HEK293 (cell line): ENCODE results near the gene KIAA0825.

Experiments used
- CTCF ChIA-PET: fragments of 350-600 bp; formaldehyde crosslinking; extraction: SDS; loops from one replicate; lab custom pipeline; 2021; ENCODE audit warnings: antibody characterized with exemption; lab: Yijun Ruan, JAX
- POLR2A ChIA-PET: fragments of 300-600 bp; formaldehyde crosslinking; extraction: SDS; loops from one replicate; lab custom pipeline; 2020; ENCODE audit warnings: antibody characterized with exemption, inconsistent platforms; lab: Yijun Ruan, JAX
- H3K27ac ChIP-seq: fragments of 200-500 bp; sonication (Bioruptor generic); 2 replicates; pipeline ENCODE4 v1.5.1; 2014; ENCODE audit warnings: low read depth, low read length, control low read depth, inconsistent platforms; ENCODE audit errors: extremely low read depth
- H3K36me3 ChIP-seq, 2 experiments: fragments of 200-500 bp in 1 of 2; sonication (Bioruptor generic) in 1 of 2; 1 replicate in 1 of 2; 2 replicates in 1 of 2; pipeline ENCODE4 v1.5.1; 2014 to 2017; ENCODE audit warnings: inconsistent platforms in 2 of 2, low read length in 2 of 2; ENCODE audit not compliant: control insufficient read depth in 2 of 2, insufficient read depth in 1 of 2
- H3K4me1 ChIP-seq: fragments of 200-500 bp; sonication (Bioruptor generic); 2 replicates; pipeline ENCODE4 v1.5.1; 2014; ENCODE audit warnings: mild to moderate bottlenecking, low read length, inconsistent platforms; ENCODE audit not compliant: control insufficient read depth, insufficient read depth
- H3K4me3 ChIP-seq: 2 replicates; pipeline ENCODE4 v1.5.1; 2011; ENCODE audit warnings: low read depth, mild to moderate bottlenecking, control low read depth, low read length, moderate library complexity
- H3K9me3 ChIP-seq: fragments of 200-500 bp; sonication (Bioruptor generic); 2 replicates; pipeline ENCODE4 v1.5.1; 2014; ENCODE audit warnings: low read depth, low read length, inconsistent platforms; ENCODE audit not compliant: control insufficient read depth, insufficient read depth
- MYNN ChIP-seq: fragments of 450-650 bp; formaldehyde crosslinking; IDR thresholded peaks from 2 replicates; pipeline ENCODE4 v1.5.1; 2016; ENCODE audit warnings: missing biosample characterization, missing genetic modification characterization, borderline replicate concordance
- PRDM1 ChIP-seq: fragments of 450-650 bp; formaldehyde crosslinking; IDR thresholded peaks from 2 replicates; pipeline ENCODE4; 2016; ENCODE audit warnings: missing biosample characterization, missing genetic modification characterization
- RBAK ChIP-seq: fragments of 450-650 bp; formaldehyde crosslinking; IDR thresholded peaks from 2 replicates; pipeline ENCODE4 v1.5.1; 2016; ENCODE audit warnings: missing biosample characterization, missing genetic modification characterization
- REPIN1 ChIP-seq: fragments of 450-650 bp; formaldehyde crosslinking; IDR thresholded peaks from 2 replicates; pipeline ENCODE4 v1.5.1; 2017; ENCODE audit warnings: missing biosample characterization, missing genetic modification characterization, low read depth
- SP3 ChIP-seq: fragments of 450-650 bp; formaldehyde crosslinking; IDR thresholded peaks from 2 replicates; pipeline ENCODE4 v1.5.1; 2016; ENCODE audit warnings: missing biosample characterization, missing genetic modification characterization
- TCF7L2 ChIP-seq: IDR thresholded peaks from 2 replicates; pipeline ENCODE4 v1.6.1; 2011; ENCODE audit warnings: low read depth, mild to moderate bottlenecking, inconsistent platforms, low read length, moderate library complexity, borderline replicate concordance
- YY1 ChIP-seq: fragments of 450-650 bp; formaldehyde crosslinking; IDR thresholded peaks from 2 replicates; pipeline ENCODE4 v1.5.1; 2018; ENCODE audit warnings: missing biosample characterization, missing genetic modification characterization
- ZBTB20 ChIP-seq: fragments of 450-650 bp; formaldehyde crosslinking; IDR thresholded peaks from 2 replicates; pipeline ENCODE4 v1.5.1; 2016; ENCODE audit warnings: missing biosample characterization, missing genetic modification characterization
- ZBTB48 ChIP-seq: fragments of 450-650 bp; formaldehyde crosslinking; IDR thresholded peaks from 2 replicates; pipeline ENCODE4 v1.5.1; 2016; ENCODE audit warnings: missing biosample characterization, missing genetic modification characterization
- ZFHX2 ChIP-seq: fragments of 450-650 bp; formaldehyde crosslinking; conservative IDR thresholded peaks from 2 replicates; pipeline ENCODE4 v1.5.1; 2016; ENCODE audit warnings: missing biosample characterization, missing genetic modification characterization
- ZNF292 ChIP-seq: fragments of 450-650 bp; formaldehyde crosslinking; IDR thresholded peaks from 2 replicates; pipeline ENCODE4 v1.5.1; 2016; ENCODE audit warnings: low read depth, missing biosample characterization, missing genetic modification characterization, borderline replicate concordance
- ZNF558 ChIP-seq: fragments of 450-650 bp; formaldehyde crosslinking; IDR thresholded peaks from 2 replicates; pipeline ENCODE4 v1.5.1; 2016; ENCODE audit warnings: missing biosample characterization, missing genetic modification characterization
- ZNF560 ChIP-seq: fragments of 450-650 bp; formaldehyde crosslinking; IDR thresholded peaks from 2 replicates; pipeline ENCODE4 v1.5.1; 2017; ENCODE audit warnings: missing biosample characterization, missing genetic modification characterization, borderline replicate concordance
- ZNF571 ChIP-seq: fragments of 450-650 bp; formaldehyde crosslinking; IDR thresholded peaks from 2 replicates; pipeline ENCODE4 v1.5.0; 2017; ENCODE audit warnings: missing biosample characterization, missing genetic modification characterization
- ZNF596 ChIP-seq: fragments of 450-650 bp; IDR thresholded peaks from 2 replicates; pipeline ENCODE4 v1.5.0; 2018; ENCODE audit warnings: missing biosample characterization, mild to moderate bottlenecking, missing genetic modification characterization, moderate library complexity
- ZNF610 ChIP-seq: fragments of 450-650 bp; formaldehyde crosslinking; IDR thresholded peaks from 2 replicates; pipeline ENCODE4 v1.5.1; 2016; ENCODE audit warnings: missing biosample characterization, missing genetic modification characterization, borderline replicate concordance
- ZNF624 ChIP-seq: fragments of 450-650 bp; formaldehyde crosslinking; IDR thresholded peaks from 2 replicates; pipeline ENCODE4 v1.5.1; 2017; ENCODE audit warnings: missing biosample characterization, missing genetic modification characterization
- ZNF660 ChIP-seq: fragments of 450-650 bp; IDR thresholded peaks from 2 replicates; pipeline ENCODE4 v1.5.1; 2018; ENCODE audit warnings: missing biosample characterization, mild to moderate bottlenecking, missing genetic modification characterization
- ZNF792 ChIP-seq: fragments of 450-650 bp; formaldehyde crosslinking; IDR thresholded peaks from 2 replicates; pipeline ENCODE4 v1.5.1; 2016; ENCODE audit warnings: missing biosample characterization, missing genetic modification characterization
- ZNF843 ChIP-seq: fragments of 450-650 bp; formaldehyde crosslinking; IDR thresholded peaks from 2 replicates; pipeline ENCODE4 v1.5.1; 2016; ENCODE audit warnings: missing biosample characterization, missing genetic modification characterization
- TF ChIP-seq, protein P1 (sequence below): fragments of 450-650 bp; formaldehyde crosslinking; IDR thresholded peaks from 2 replicates; pipeline ENCODE4 v1.5.1; 2016; ENCODE audit warnings: missing biosample characterization, missing genetic modification characterization
- TF ChIP-seq, protein P2 (sequence below): fragments of 450-650 bp; formaldehyde crosslinking; IDR thresholded peaks from 2 replicates; pipeline ENCODE4 v1.5.1; 2016; ENCODE audit warnings: missing biosample characterization, missing genetic modification characterization
- TF ChIP-seq, protein P3 (sequence below): fragments of 450-650 bp; formaldehyde crosslinking; IDR thresholded peaks from 2 replicates; pipeline ENCODE4 v1.5.1; 2017; ENCODE audit warnings: missing biosample characterization, missing genetic modification characterization
- TF ChIP-seq, protein P4 (sequence below): fragments of 450-650 bp; IDR thresholded peaks from 2 replicates; pipeline ENCODE4 v1.5.1; 2018; ENCODE audit warnings: missing biosample characterization, missing genetic modification characterization
- TF ChIP-seq, protein P5 (sequence below): fragments of 450-650 bp; formaldehyde crosslinking; IDR thresholded peaks from 2 replicates; pipeline ENCODE4 v1.5.1; 2016; ENCODE audit warnings: missing biosample characterization, missing genetic modification characterization
- TF ChIP-seq, protein P6 (sequence below): fragments of 450-650 bp; formaldehyde crosslinking; IDR thresholded peaks from 2 replicates; pipeline ENCODE4 v1.5.1; 2016; ENCODE audit warnings: missing biosample characterization, missing genetic modification characterization

The KIAA0825 gene

DNA sequence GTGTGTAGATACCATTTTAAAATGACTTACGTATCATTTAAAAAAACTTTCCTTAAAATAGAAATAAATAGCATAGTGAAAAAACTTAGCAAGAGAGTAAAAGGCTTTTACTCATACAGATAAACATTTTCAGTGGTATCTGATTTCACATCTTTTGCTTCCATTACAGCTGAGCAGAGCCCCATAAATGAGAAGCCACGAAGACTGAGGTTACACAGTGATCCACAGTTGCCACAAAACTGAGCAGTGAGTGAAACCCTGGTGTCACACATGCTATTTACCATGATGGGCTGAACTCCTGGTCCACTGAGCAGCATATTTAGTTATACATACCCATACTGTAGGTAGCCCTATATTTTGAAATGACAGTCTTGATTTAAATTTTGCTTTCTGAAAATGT lies 401.2 kb downstream of the KIAA0825 start:
- H3K27ac ChIP-seq = no peak overlapping the region
- POLR2A ChIA-PET = no interaction called here
- TF ChIP-seq TCF7L2 (no peak), ZNF560 (no peak), MYNN (tag by site-specific recombination) (no peak), ZNF558 (tag by site-specific recombination) (no peak), ZNF571 (tag by site-specific recombination) (no peak), ZNF596 (tag by site-specific recombination) (no peak), ZNF792 (tag by site-specific recombination) (no peak), ZBTB48 (tag by site-specific recombination) (no peak), YY1 (no peak), SP3 (tag by site-specific recombination) (no peak), ZNF624 (no peak), ZNF292 (tag by site-specific recombination) (no peak), ZNF660 (tag by site-specific recombination) (no peak)
- TF ChIP-seq, protein P1, sequence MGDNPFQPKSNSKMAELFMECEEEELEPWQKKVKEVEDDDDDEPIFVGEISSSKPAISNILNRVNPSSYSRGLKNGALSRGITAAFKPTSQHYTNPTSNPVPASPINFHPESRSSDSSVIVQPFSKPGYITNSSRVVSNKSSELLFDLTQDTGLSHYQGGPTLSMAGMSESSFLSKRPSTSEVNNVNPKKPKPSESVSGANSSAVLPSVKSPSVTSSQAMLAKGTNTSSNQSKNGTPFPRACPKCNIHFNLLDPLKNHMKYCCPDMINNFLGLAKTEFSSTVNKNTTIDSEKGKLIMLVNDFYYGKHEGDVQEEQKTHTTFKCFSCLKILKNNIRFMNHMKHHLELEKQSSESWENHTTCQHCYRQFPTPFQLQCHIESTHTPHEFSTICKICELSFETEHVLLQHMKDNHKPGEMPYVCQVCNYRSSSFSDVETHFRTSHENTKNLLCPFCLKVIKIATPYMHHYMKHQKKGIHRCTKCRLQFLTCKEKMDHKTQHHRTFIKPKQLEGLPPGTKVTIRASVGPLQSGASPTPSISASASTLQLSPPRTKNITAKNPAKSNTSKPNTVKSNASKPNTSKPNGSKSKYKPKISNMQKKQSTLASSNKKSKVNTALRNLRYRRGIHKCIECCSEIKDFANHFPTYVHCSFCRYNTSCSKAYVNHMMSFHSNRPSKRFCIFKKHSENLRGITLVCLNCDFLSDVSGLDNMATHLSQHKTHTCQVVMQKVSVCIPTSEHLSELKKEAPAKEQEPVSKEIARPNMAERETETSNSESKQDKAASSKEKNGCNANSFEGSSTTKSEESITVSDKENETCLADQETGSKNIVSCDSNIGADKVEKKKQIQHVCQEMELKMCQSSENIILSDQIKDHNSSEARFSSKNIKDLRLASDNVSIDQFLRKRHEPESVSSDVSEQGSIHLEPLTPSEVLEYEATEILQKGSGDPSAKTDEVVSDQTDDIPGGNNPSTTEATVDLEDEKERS (tag by site-specific recombination) = no peak
- TF ChIP-seq, protein P2, sequence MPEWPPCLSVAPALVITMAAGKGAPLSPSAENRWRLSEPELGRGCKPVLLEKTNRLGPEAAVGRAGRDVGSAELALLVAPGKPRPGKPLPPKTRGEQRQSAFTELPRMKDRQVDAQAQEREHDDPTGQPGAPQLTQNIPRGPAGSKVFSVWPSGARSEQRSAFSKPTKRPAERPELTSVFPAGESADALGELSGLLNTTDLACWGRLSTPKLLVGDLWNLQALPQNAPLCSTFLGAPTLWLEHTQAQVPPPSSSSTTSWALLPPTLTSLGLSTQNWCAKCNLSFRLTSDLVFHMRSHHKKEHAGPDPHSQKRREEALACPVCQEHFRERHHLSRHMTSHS = no peak
- TF ChIP-seq, protein P3, sequence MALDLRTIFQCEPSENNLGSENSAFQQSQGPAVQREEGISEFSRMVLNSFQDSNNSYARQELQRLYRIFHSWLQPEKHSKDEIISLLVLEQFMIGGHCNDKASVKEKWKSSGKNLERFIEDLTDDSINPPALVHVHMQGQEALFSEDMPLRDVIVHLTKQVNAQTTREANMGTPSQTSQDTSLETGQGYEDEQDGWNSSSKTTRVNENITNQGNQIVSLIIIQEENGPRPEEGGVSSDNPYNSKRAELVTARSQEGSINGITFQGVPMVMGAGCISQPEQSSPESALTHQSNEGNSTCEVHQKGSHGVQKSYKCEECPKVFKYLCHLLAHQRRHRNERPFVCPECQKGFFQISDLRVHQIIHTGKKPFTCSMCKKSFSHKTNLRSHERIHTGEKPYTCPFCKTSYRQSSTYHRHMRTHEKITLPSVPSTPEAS (tag by site-specific recombination) = no peak
- TF ChIP-seq, protein P4, sequence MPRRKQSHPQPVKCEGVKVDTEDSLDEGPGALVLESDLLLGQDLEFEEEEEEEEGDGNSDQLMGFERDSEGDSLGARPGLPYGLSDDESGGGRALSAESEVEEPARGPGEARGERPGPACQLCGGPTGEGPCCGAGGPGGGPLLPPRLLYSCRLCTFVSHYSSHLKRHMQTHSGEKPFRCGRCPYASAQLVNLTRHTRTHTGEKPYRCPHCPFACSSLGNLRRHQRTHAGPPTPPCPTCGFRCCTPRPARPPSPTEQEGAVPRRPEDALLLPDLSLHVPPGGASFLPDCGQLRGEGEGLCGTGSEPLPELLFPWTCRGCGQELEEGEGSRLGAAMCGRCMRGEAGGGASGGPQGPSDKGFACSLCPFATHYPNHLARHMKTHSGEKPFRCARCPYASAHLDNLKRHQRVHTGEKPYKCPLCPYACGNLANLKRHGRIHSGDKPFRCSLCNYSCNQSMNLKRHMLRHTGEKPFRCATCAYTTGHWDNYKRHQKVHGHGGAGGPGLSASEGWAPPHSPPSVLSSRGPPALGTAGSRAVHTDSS (tag by site-specific recombination) = no peak
- TF ChIP-seq, protein P5, sequence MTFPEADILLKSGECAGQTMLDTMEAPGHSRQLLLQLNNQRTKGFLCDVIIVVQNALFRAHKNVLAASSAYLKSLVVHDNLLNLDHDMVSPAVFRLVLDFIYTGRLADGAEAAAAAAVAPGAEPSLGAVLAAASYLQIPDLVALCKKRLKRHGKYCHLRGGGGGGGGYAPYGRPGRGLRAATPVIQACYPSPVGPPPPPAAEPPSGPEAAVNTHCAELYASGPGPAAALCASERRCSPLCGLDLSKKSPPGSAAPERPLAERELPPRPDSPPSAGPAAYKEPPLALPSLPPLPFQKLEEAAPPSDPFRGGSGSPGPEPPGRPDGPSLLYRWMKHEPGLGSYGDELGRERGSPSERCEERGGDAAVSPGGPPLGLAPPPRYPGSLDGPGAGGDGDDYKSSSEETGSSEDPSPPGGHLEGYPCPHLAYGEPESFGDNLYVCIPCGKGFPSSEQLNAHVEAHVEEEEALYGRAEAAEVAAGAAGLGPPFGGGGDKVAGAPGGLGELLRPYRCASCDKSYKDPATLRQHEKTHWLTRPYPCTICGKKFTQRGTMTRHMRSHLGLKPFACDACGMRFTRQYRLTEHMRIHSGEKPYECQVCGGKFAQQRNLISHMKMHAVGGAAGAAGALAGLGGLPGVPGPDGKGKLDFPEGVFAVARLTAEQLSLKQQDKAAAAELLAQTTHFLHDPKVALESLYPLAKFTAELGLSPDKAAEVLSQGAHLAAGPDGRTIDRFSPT (tag by site-specific recombination) = no peak
- H3K4me3 ChIP-seq = no peak overlapping the region
- H3K9me3 ChIP-seq = no peaks in the 10 kb centered on the region
- CTCF ChIA-PET = no interaction called here
- no peaks in the 10 kb centered on the region for H3K36me3 ChIP-seq
- no peaks in the 10 kb centered on the region for H3K4me1 ChIP-seq

DNA sequence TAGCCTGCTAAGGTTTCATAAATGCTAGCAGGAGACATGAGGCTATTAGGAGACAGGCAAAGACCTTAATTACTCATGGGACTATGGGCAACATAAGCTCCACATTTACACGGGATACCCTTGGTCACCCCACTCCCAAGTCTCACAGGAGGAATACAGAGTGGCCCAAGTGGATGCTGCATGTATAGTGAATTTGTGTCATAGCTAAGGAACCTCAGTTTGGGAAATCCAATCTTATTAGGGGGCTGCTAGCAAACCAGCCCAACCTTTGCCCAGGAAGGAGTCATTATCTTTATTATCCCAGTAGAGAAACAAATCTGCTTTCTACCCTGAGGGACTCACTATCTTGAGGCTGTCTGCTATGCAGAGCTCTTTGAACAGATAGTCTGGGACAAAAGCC lies 405.9 kb downstream of the KIAA0825 start:
- H3K4me3 ChIP-seq = no peak overlapping the region
- ChIA-PET POLR2A (no interaction called here), CTCF (interaction anchor here (0.6 kb wide), 1 partner anchor 109 kb away, joined by 3 read pairs; no protein-coding TSS in a partner anchor)
- no peaks in the 10 kb centered on the region for H3K36me3 ChIP-seq
- no peaks in the 10 kb centered on the region for H3K9me3 ChIP-seq
- no peak overlapping the region for H3K27ac ChIP-seq
- H3K4me1 ChIP-seq = no peaks in the 10 kb centered on the region
- TF ChIP-seq ZFHX2 (tag by site-specific recombination) (no peak), TCF7L2 (no peak), REPIN1 (tag by site-specific recombination) (no peak), ZNF560 (no peak), ZNF610 (tag by site-specific recombination) (no peak), RBAK (tag by site-specific recombination) (no peak), PRDM1 (tag by site-specific recombination) (no peak), ZBTB20 (tag by site-specific recombination) (no peak), ZNF843 (tag by site-specific recombination) (no peak)
- TF ChIP-seq, protein P6, sequence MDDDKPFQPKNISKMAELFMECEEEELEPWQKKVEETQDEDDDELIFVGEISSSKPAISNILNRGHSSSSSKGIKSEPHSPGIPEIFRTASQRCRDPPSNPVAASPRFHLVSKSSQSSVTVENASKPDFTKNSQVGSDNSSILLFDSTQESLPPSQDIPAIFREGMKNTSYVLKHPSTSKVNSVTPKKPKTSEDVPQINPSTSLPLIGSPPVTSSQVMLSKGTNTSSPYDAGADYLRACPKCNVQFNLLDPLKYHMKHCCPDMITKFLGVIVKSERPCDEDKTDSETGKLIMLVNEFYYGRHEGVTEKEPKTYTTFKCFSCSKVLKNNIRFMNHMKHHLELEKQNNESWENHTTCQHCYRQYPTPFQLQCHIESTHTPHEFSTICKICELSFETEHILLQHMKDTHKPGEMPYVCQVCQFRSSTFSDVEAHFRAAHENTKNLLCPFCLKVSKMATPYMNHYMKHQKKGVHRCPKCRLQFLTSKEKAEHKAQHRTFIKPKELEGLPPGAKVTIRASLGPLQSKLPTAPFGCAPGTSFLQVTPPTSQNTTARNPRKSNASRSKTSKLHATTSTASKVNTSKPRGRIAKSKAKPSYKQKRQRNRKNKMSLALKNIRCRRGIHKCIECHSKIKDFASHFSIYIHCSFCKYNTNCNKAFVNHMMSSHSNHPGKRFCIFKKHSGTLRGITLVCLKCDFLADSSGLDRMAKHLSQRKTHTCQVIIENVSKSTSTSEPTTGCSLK = no peak
